Omental fat pad (tissue), 4 donors: ENCODE results near the gene LRRC28. TPM values are rescaled to one million over a fixed set of nuclear protein-coding genes. Genes with fewer than 3 reads are reported as not detected.

Experiments
- ATAC-seq: fragments of 150-250 bp; one replicate; pipeline ENCODE4 v1.9.1; 2016; ENCODE audit warnings: mild to moderate bottlenecking, moderate library complexity; ENCODE audit not compliant: low FRiP score
- DNase-seq: peaks from one replicate; pipeline ENCODE4 v3.0.0-alpha.2; 2019; ENCODE audit warnings: low spot score
- CTCF ChIP-seq, 3 donors: fragments of 450-650 bp; IDR thresholded peaks; one replicate each; pipeline ENCODE4 v1.5.1; 2016 to 2017; ENCODE audit warnings: antibody characterized with exemption in 3 of 3, mild to moderate bottlenecking in 3 of 3, moderate library complexity in 2 of 3
- total RNA-seq, 4 donors: library from RNA; depleted of rRNA; stranded (reverse); fragments of >200 nt; gene quantifications; one replicate each; pipeline ENCODE4 v1.1.0, GENCODE V29; 2016

The LRRC28 gene
- total RNA-seq, 4 donors from 2014 or later = 27.6 to 32.3 (median 30.5) TPM

GRCh38 chr15:99249270-99249841, 1.9 kb upstream of the LRRC28 start, which contains the start of gene TTC23:
Gene TTC23, minus strand, starts transcription at chr15:99249581. Its CDS starts 20,869 bp downstream, at chr15:99228712.
- DNase-seq (no peak), ATAC-seq (peak; percentile 64)
- TF ChIP-seq CTCF (IDR thresholded peaks at IDR 0.05) = no peak

GRCh38 chr15:99250001-99250400, 1.3 kb upstream of the LRRC28 start:
- no peak for TF ChIP-seq CTCF (IDR thresholded peaks at IDR 0.05)
- DNase-seq (no peak), ATAC-seq (no peak)

- ATAC-seq (no peak), DNase-seq (no peak)
- TF ChIP-seq CTCF (IDR thresholded peaks at IDR 0.05) = no peak
These were observed 806 bp upstream of the LRRC28 start for GRCh38 chr15:99250494-99250856.

- no peak for TF ChIP-seq CTCF (IDR thresholded peaks at IDR 0.05)
- ATAC-seq (no peak), DNase-seq (no peak)
These were observed 1.0 kb downstream of the LRRC28 start for GRCh38 chr15:99252326-99252725.

GRCh38 chr15:99253381-99254090, 2.3 kb downstream of the LRRC28 start:
- DNase-seq (no peak), ATAC-seq (no peak)
- TF ChIP-seq CTCF (IDR thresholded peaks at IDR 0.05) = no peak

- ATAC-seq (no peak), DNase-seq (no peak)
- TF ChIP-seq CTCF (IDR thresholded peaks at IDR 0.05) = no peak
These were observed 5.9 kb downstream of the LRRC28 start for GRCh38 chr15:99257107-99257750.
